Endothelial cell (in vitro differentiated cells): ENCODE results near the gene OPA3. TPM values are rescaled to one million over a fixed set of nuclear protein-coding genes. Genes with fewer than 3 reads are reported as not detected.
A peak's percentile ranks its signal among the peaks of the same experiment; 100 is the strongest.

ENCODE experiments used
- DNase-seq: peaks from one replicate; pipeline ENCODE4 v3.0.0; 2021; ENCODE audit warnings: low spot score
- H3K27ac Mint-ChIP-seq: one replicate; pipeline ENCODE4 v1.8.0; 2021; ENCODE audit warnings: mixed read lengths, inconsistent platforms; ENCODE audit not compliant: unreplicated experiment
- H3K27me3 Mint-ChIP-seq: one replicate; pipeline ENCODE4 v1.8.0; 2021; ENCODE audit warnings: mild to moderate bottlenecking, moderate library complexity, mixed read lengths, inconsistent platforms; ENCODE audit not compliant: unreplicated experiment
- H3K36me3 Mint-ChIP-seq: one replicate; pipeline ENCODE4 v1.8.0; 2021; ENCODE audit warnings: mild to moderate bottlenecking, low read depth, mixed read lengths, inconsistent platforms; ENCODE audit not compliant: unreplicated experiment
- H3K4me1 Mint-ChIP-seq: one replicate; pipeline ENCODE4 v1.8.0; 2021; ENCODE audit warnings: mild to moderate bottlenecking, mixed read lengths, inconsistent platforms; ENCODE audit not compliant: unreplicated experiment
- H3K4me3 Mint-ChIP-seq: one replicate; pipeline ENCODE4 v1.8.0; 2021; ENCODE audit warnings: mild to moderate bottlenecking, mixed read lengths, inconsistent platforms; ENCODE audit not compliant: unreplicated experiment
- H3K9me3 Mint-ChIP-seq: one replicate; pipeline ENCODE4 v1.8.0; 2021; ENCODE audit warnings: mixed read lengths, inconsistent platforms; ENCODE audit not compliant: unreplicated experiment
- total RNA-seq: library from RNA; stranded (reverse); fragmentation: NEBNext Ultra II Directional; extraction: Animal tissue kit (Norgen Biotek cat#: 25700); gene quantifications from one replicate; pipeline ENCODE4 v1.2.1, GENCODE V29; 2021; ENCODE audit not compliant: unreplicated experiment
- TF ChIP-seq, protein P1 (sequence below): fragments of 200-600 bp; sonication (generic); IDR thresholded peaks from one replicate; pipeline ENCODE4 v1.5.0; 2021; ENCODE audit warnings: antibody characterized with exemption; ENCODE audit not compliant: unreplicated experiment

The OPA3 gene
- total RNA-seq, 1 donor from 2014 or later, result 13.4 TPM

DNA sequence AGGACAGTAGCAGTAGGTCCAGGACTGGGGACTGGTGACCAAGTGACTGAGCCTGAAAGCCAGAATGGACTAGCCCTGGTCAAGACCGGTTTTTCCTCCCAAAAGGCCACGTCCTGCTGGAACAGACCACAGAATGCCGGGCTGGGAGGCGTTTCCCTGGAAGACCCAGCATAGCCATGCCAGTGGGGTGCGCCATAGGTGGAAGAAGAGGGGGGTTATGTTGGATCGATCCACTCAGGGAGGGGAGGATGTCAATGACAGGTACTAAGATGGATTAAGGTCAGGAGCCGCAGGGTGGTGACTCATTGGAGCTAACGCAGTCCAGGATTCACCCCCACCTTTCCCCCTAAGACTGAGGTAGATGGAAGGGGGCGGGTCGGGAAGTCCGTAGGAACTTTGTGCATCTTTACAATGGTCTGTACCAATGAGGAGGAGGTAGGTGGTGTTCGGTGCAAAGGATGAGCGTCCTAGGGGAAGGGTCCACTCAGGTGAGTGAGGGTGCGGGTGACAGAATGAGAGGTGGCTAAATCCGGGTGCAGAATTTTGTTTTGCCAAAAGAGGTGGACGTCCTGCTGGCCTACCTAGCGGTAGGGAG is 56.4 kb downstream of the OPA3 start:
- Mint-ChIP-seq H3K4me1 (peaks cover 11% of the 10 kb centered on the region), H3K27me3 (peaks cover 20% of the 10 kb centered on the region), H3K9me3 (no peaks in the 10 kb centered on the region), H3K36me3 (peaks cover 31% of the 10 kb centered on the region), H3K4me3 (peak overlapping the region; percentile 83), H3K27ac (no peak overlapping the region)
- DNase-seq, result peak; percentile 22
- TF ChIP-seq, protein P1, sequence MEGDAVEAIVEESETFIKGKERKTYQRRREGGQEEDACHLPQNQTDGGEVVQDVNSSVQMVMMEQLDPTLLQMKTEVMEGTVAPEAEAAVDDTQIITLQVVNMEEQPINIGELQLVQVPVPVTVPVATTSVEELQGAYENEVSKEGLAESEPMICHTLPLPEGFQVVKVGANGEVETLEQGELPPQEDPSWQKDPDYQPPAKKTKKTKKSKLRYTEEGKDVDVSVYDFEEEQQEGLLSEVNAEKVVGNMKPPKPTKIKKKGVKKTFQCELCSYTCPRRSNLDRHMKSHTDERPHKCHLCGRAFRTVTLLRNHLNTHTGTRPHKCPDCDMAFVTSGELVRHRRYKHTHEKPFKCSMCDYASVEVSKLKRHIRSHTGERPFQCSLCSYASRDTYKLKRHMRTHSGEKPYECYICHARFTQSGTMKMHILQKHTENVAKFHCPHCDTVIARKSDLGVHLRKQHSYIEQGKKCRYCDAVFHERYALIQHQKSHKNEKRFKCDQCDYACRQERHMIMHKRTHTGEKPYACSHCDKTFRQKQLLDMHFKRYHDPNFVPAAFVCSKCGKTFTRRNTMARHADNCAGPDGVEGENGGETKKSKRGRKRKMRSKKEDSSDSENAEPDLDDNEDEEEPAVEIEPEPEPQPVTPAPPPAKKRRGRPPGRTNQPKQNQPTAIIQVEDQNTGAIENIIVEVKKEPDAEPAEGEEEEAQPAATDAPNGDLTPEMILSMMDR, result no peak

DNA sequence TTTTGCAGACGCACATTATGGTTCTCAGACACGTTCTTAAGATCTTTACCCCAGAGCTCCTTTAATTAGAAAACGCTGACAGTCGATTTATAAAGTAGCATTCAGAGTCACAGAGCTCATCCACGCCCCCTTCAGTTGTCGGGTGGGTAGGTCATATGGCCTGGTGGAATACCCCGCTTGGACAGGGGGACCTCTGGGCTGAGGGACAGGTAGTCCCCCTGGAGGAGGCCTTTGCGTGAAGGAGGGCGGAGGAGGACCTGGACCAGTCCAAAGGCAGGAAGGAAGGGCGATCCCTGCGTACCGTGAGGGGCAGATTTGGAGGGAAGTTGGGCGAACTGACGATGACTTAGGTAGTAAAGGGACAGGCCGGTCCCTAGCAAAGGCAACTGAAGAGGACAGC is 56.9 kb downstream of the OPA3 start:
- Mint-ChIP-seq H3K27ac (peak overlapping the region; percentile 52), H3K36me3 (peaks cover 32% of the 10 kb centered on the region), H3K27me3 (peaks cover 20% of the 10 kb centered on the region), H3K9me3 (no peaks in the 10 kb centered on the region), H3K4me3 (peak overlapping the region; percentile 83), H3K4me1 (peaks cover 11% of the 10 kb centered on the region)
- DNase-seq, result no peak
- TF ChIP-seq, protein P1, result no peak

DNA sequence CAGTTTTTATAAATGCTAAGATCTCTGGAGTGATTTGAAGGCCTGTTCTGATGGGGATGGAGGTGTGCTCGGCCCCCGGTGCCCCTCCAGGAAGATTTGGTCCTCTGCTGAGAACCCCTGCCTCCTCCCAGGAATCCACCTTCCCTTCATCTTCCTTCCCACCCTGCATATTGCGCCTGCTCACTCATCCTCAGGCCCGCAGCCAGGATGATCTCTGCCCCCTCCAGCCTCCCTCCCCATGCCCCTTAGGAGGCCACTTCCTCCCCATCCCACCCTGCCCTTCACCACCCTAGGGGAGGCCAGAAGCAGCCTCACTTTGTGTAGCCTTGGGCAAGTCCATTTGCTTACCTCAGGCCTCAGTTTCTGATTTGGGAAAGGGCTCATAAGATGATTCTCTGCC is 57.6 kb downstream of the OPA3 start:
- Mint-ChIP-seq H3K4me3 (no peak overlapping the region), H3K36me3 (peaks cover 28% of the 10 kb centered on the region), H3K9me3 (no peaks in the 10 kb centered on the region), H3K4me1 (peaks cover 11% of the 10 kb centered on the region), H3K27ac (no peak overlapping the region), H3K27me3 (peaks cover 19% of the 10 kb centered on the region)
- TF ChIP-seq, protein P1, result no peak
- no peak for DNase-seq

DNA sequence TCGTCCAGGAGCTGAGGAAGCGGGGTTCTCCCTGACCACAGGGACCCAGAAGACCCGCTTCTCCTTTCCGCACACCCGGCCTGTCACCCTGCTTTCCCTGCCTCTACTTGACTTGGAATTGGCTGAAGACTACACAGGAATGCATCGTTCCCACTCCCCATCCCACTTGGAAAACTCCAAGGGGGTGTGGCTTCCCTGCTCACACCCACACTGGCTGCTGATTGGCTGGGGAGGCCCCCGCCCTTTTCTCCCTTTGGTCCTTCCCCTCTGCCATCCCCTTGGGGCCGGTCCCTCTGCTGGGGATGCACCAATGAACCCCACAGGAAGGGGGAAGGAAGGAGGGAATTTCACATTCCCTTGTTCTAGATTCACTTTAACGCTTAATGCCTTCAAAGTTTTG is 58.5 kb downstream of the OPA3 start:
- no peak overlapping the region for H3K27ac Mint-ChIP-seq
- peaks cover 11% of the 10 kb centered on the region for H3K4me1 Mint-ChIP-seq
- H3K27me3 Mint-ChIP-seq, result peaks cover 22% of the 10 kb centered on the region
- no peak overlapping the region for H3K4me3 Mint-ChIP-seq
- peaks cover 28% of the 10 kb centered on the region for H3K36me3 Mint-ChIP-seq
- H3K9me3 Mint-ChIP-seq, result no peaks in the 10 kb centered on the region
- peak; percentile 50 for DNase-seq
- TF ChIP-seq, protein P1, result no peak

DNA sequence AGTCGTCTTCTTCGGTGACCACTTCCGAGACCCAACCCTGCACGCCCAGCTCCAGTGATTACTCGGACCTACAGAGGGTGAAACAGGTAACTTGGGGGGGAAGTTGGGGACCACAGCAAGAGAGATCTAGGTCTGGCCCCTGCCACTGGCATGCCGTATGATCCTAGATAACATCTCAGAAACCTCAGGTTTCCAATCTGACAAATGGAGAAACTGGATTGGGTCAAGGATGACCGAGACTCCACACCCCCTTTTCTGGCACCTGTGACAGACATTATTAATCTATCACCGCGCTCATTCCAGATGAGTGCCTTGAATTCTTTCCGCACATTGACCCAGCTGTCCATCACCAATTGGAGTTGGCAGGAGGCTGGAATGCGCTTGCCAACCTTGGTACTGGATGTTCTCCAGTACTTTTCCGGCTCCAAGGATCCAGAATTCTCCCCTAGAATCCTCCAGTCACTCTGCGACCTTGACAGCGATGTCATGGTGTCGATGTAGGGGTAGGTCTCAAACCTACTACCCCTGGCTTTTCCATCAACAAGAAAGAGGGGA is 60.0 kb downstream of the OPA3 start:
- Mint-ChIP-seq H3K4me1 (peaks cover 11% of the 10 kb centered on the region), H3K4me3 (no peak overlapping the region), H3K27me3 (peaks cover 21% of the 10 kb centered on the region), H3K9me3 (no peaks in the 10 kb centered on the region), H3K36me3 (peaks cover 33% of the 10 kb centered on the region), H3K27ac (no peak overlapping the region)
- TF ChIP-seq, protein P1, result no peak
- DNase-seq, result no peak
